ENCODE results near the gene OXA1L.
"Not testable (repeated sequence)": the region's sequence is repeated elsewhere in the genome, so short reads cannot be mapped to it uniquely, and the experiment has no call there.

Gene OXA1L

GRCh38 chr14:22766457-22767322, at the start of gene OXA1L:
TSS of gene OXA1L (plus strand) at chr14:22766688. CDS start at chr14:22766702, 14 bp downstream.
- peak; percentile 92 for DNase-seq (ENCODE audit: low spot score)

- no peak for DNase-seq (ENCODE audit: low spot score)
Measured at GRCh38 chr14:22718091-22718490, 48.4 kb upstream of the OXA1L start.

GRCh38 chr14:22721213-22721612, 45.3 kb upstream of the OXA1L start:
- DNase-seq (ENCODE audit: low spot score): no peak

GRCh38 chr14:22723815-22724214, 42.7 kb upstream of the OXA1L start:
- DNase-seq (ENCODE audit: low spot score): peak; percentile 31

GRCh38 chr14:22724847-22725246, 41.6 kb upstream of the OXA1L start:
- peak; percentile 7 for DNase-seq (ENCODE audit: low spot score)

GRCh38 chr14:22725374-22725773, 41.1 kb upstream of the OXA1L start:
- DNase-seq (ENCODE audit: low spot score): not testable (repeated sequence)

- peak; percentile 41 for DNase-seq (ENCODE audit: low spot score)
Measured at GRCh38 chr14:22726012-22726411, 40.5 kb upstream of the OXA1L start.

GRCh38 chr14:22732062-22732461, 34.4 kb upstream of the OXA1L start:
- not testable (repeated sequence) for DNase-seq (ENCODE audit: low spot score)

- no peak for DNase-seq (ENCODE audit: low spot score)
Measured at GRCh38 chr14:22733829-22734228, 32.7 kb upstream of the OXA1L start.

GRCh38 chr14:22735096-22735495, 31.4 kb upstream of the OXA1L start:
- DNase-seq (ENCODE audit: low spot score): no peak

- DNase-seq (ENCODE audit: low spot score): not testable (repeated sequence)
Measured at GRCh38 chr14:22736384-22736783, 30.1 kb upstream of the OXA1L start.

GRCh38 chr14:22737052-22737451, 29.4 kb upstream of the OXA1L start:
- no peak for DNase-seq (ENCODE audit: low spot score)

- no peak for DNase-seq (ENCODE audit: low spot score)
Measured at GRCh38 chr14:22739423-22739822, 27.1 kb upstream of the OXA1L start.

- DNase-seq (ENCODE audit: low spot score): no peak
Measured at GRCh38 chr14:22740020-22740419, 26.5 kb upstream of the OXA1L start.

GRCh38 chr14:22747769-22748168, 18.7 kb upstream of the OXA1L start:
- DNase-seq (ENCODE audit: low spot score): no peak

GRCh38 chr14:22748206-22748605, 18.3 kb upstream of the OXA1L start:
- no peak for DNase-seq (ENCODE audit: low spot score)

GRCh38 chr14:22748631-22749068, 17.8 kb upstream of the OXA1L start:
- DNase-seq (ENCODE audit: low spot score): no peak

- DNase-seq (ENCODE audit: low spot score): no peak
Measured at GRCh38 chr14:22752422-22752821, 14.1 kb upstream of the OXA1L start.

- DNase-seq (ENCODE audit: low spot score): no peak
Measured at GRCh38 chr14:22753586-22753985, 12.9 kb upstream of the OXA1L start.

- DNase-seq (ENCODE audit: low spot score): not testable (repeated sequence)
Measured at GRCh38 chr14:22757972-22758650, 8.4 kb upstream of the OXA1L start.

- no peak for DNase-seq (ENCODE audit: low spot score)
Measured at GRCh38 chr14:22761734-22762133, 4.8 kb upstream of the OXA1L start.

- no peak for DNase-seq (ENCODE audit: low spot score)
Measured at GRCh38 chr14:22764382-22764781, 2.1 kb upstream of the OXA1L start.

- no peak for DNase-seq (ENCODE audit: low spot score)
Measured at GRCh38 chr14:22767323-22767589, 768 bp downstream of the OXA1L start.

GRCh38 chr14:22768947-22769346, 2.5 kb downstream of the OXA1L start:
- DNase-seq (ENCODE audit: low spot score): no peak

Data from ecto neural progenitor cell (in vitro differentiated cells).